Ectodermal cell (in vitro differentiated cells): ENCODE data around the gene PODN.

ENCODE experiments used
- H3K27ac ChIP-seq: 2 replicates; pipeline ENCODE4 v1.7.0; 2013; ENCODE audit warnings: mild to moderate bottlenecking, low read depth, low read length; ENCODE audit not compliant: insufficient read depth, poor library complexity, severe bottlenecking
- H3K27me3 ChIP-seq: 2 replicates; pipeline ENCODE4 v1.7.0; 2013; ENCODE audit warnings: mild to moderate bottlenecking, low read length; ENCODE audit not compliant: insufficient read depth, control insufficient read depth, poor library complexity, severe bottlenecking
- H3K36me3 ChIP-seq: one replicate; pipeline ENCODE4 v1.7.0; 2013; ENCODE audit warnings: low read length; ENCODE audit not compliant: control insufficient read depth, insufficient read depth
- H3K4me1 ChIP-seq: one replicate; pipeline ENCODE4 v1.7.0; 2013; ENCODE audit warnings: low read length; ENCODE audit not compliant: control insufficient read depth, insufficient read depth
- H3K4me3 ChIP-seq: 2 replicates; pipeline ENCODE4 v1.7.0; 2013; ENCODE audit warnings: low read depth, low read length, control low read depth; ENCODE audit not compliant: insufficient read depth
- H3K9me3 ChIP-seq: 2 replicates; pipeline ENCODE4 v1.7.0; 2013; ENCODE audit warnings: mild to moderate bottlenecking, low read length, moderate library complexity; ENCODE audit not compliant: control insufficient read depth
- WGBS, 2 experiments: methylation state at CpG; one replicate each; pipeline ENCODE4 v1.1.7; 2013; ENCODE audit warnings: missing lambda C conversion rate in 2 of 2; 5-methylcytosine and 5-hydroxymethylcytosine counted together

Gene PODN

GRCh38 chr1:53125122-53125521, 63.1 kb downstream of the PODN start:
- Histone ChIP-seq H3K27ac (no peak overlapping the region), H3K36me3 (no peaks in the 10 kb centered on the region), H3K9me3 (no peaks in the 10 kb centered on the region), H3K4me3 (no peak overlapping the region), H3K4me1 (peaks cover 20% of the 10 kb centered on the region), H3K27me3 (no peaks in the 10 kb centered on the region)
- WGBS, 2 experiments = 84 to 91% methylated on average over 6 of the region's 6 CpGs

DNA sequence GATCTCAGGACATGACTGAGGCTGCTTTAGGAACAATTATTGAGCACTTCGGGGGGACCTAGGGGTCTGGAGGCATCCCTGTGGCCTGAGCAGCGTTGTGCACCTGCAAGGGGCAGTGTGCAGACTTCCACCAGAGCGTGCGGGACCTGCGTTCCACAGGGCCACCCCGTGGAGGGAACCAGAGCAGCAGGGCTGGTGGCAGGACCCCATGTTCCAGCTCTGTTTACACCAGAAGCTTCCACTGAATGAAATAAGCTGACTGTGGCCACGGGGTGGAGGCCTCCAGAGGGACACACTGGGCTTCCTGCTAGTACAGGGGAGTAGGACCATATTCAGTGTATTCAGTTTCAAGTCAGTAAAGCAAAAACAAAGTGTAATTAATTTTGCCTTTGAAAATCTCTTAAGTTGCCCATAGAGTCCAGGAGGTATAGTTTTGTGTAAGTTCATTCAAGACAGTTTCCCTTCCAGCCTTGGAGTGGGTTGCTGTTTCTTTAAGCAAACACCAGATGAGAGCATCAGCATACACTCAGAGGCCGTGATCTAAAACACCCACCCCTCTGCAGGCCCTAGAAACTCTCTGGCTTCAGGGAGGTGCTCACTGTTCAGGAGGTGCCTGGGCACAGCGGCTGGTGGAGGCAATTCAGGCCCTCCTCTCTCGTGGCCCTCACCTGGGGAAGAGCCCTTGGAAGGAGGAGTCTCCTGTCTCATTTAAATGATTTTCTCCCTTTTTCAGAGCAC, 63.8 kb downstream of the PODN start:
- H3K4me3 ChIP-seq = no peak overlapping the region
- H3K36me3 ChIP-seq = no peaks in the 10 kb centered on the region
- H3K9me3 ChIP-seq = no peaks in the 10 kb centered on the region
- no peaks in the 10 kb centered on the region for H3K27me3 ChIP-seq
- peaks cover 17% of the 10 kb centered on the region for H3K4me1 ChIP-seq
- H3K27ac ChIP-seq = no peak overlapping the region
- WGBS, 2 experiments = 75% methylated on average over 10 of the region's 10 CpGs

DNA sequence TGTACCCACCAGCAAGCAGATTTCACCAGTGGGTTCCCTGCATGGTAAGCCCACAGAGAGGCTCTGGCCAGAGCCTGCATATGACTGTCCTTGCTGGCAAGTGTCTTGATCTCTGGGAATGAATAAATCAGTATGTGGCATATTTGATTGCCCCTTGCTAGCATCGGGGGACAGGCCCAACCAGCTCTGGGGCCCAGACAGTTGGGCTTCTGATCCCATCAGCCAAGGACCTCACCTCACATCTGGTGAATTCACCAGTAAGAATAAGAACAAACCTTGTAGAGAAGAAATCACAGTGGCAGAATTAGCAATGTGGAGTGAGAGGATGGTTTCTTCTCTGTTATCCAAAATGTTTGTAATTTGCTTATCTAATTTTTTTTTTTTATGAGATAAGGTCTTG, 64.5 kb downstream of the PODN start:
- Histone ChIP-seq H3K9me3 (no peaks in the 10 kb centered on the region), H3K4me1 (peaks cover 15% of the 10 kb centered on the region), H3K27me3 (no peaks in the 10 kb centered on the region), H3K36me3 (no peaks in the 10 kb centered on the region), H3K27ac (no peak overlapping the region), H3K4me3 (no peak overlapping the region)
- 81 to 100% methylated on average over 1 of the region's 1 CpG for WGBS, 2 experiments

GRCh38 chr1:53127546-53127945, 65.5 kb downstream of the PODN start:
- Histone ChIP-seq H3K4me3 (no peak overlapping the region), H3K36me3 (no peaks in the 10 kb centered on the region), H3K27ac (no peak overlapping the region), H3K9me3 (no peaks in the 10 kb centered on the region), H3K4me1 (peaks cover 9% of the 10 kb centered on the region), H3K27me3 (no peaks in the 10 kb centered on the region)
- 94% methylated on average over 5 of the region's 5 CpGs for WGBS, 2 experiments

- Histone ChIP-seq H3K9me3 (no peaks in the 10 kb centered on the region), H3K4me1 (peaks cover 9% of the 10 kb centered on the region), H3K27me3 (no peaks in the 10 kb centered on the region), H3K4me3 (no peak overlapping the region), H3K27ac (no peak overlapping the region), H3K36me3 (no peaks in the 10 kb centered on the region)
- WGBS, 2 experiments = 95% methylated on average over 4 of the region's 4 CpGs
Observed at GRCh38 chr1:53128401-53128800, 66.4 kb downstream of the PODN start.

DNA sequence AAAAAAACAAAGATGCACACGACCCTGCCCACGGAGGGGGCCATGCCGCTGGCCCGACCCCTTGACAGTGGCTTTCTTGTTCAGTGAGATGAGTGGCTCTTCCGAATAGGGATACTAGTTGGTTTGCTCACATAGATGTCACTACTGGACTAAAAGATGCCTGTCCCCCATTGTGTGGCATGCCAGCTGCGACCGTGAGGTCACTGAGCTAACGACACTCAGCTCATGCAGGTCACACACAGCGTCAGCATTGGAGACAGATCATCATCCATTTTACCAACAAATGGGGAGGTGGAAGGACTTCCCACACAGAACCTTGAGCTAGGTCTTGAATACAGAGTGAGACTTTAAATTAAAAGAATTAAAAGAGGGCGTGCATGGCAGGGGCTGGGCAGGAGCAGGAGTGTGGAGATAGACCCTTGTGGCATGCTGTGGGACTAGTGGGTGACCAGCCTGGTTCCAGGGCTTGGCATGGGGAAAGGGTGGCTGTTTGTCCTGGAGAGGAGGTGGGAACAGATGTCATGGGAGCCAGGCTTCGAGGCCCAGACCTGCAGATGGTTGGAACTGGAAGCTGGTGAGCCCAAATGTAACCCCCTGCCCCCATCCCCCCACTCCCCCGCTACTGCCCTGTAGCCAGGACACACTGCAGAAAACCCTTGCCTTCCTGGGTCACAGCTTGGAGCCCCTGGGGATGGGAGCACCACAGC, 68.0 kb downstream of the PODN start:
- H3K9me3 ChIP-seq = no peaks in the 10 kb centered on the region
- H3K4me1 ChIP-seq = peaks cover 9% of the 10 kb centered on the region
- no peaks in the 10 kb centered on the region for H3K36me3 ChIP-seq
- H3K27ac ChIP-seq = peak overlapping the region; percentile 48
- WGBS, 2 experiments = 70 to 76% methylated on average over 12 of the region's 12 CpGs
- no peak overlapping the region for H3K4me3 ChIP-seq
- H3K27me3 ChIP-seq = no peaks in the 10 kb centered on the region

GRCh38 chr1:53130598-53130877, 68.5 kb downstream of the PODN start:
- Histone ChIP-seq H3K27me3 (no peaks in the 10 kb centered on the region), H3K36me3 (no peaks in the 10 kb centered on the region), H3K4me3 (no peak overlapping the region), H3K27ac (no peak overlapping the region), H3K9me3 (no peaks in the 10 kb centered on the region), H3K4me1 (peaks cover 9% of the 10 kb centered on the region)
- 69 to 77% methylated on average over 1 of the region's 1 CpG for whole genome bisulfite sequencing, 2 experiments

DNA sequence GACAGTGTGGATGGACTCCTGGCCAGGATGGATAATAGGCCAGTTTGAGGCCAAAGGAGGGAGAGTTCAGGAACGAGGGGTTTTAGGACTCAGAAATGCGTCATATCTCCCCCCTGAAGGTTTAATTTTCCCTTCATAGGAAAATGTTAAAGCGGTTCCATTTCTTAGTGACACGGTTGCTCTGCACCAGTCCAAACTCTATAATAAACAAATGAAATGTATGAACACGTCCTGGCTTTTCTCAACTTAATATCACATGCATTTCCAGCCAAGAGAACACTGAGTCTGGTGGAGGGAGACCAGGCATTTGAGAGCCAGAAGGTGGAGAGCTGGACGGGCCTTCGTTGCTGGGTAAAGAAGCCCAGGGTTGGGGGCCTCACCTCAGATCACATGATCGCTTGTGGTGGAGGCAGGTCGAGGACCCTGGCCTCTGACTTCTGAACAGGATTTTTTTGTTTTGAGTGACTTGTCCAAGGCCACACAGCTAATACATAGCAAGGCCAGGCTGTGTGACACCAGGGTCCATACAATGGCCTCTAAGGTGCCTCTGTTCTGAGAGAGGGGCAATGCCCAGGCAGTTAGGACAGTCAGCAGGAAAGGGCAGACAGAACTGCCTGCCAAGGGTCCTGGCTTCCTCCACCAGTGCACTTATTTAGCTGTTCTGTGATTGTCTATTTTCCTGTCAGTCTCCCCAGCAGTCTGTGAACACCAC, 69.0 kb downstream of the PODN start:
- Histone ChIP-seq H3K9me3 (no peaks in the 10 kb centered on the region), H3K4me3 (no peak overlapping the region), H3K27me3 (no peaks in the 10 kb centered on the region), H3K36me3 (no peaks in the 10 kb centered on the region), H3K27ac (no peak overlapping the region), H3K4me1 (peaks cover 9% of the 10 kb centered on the region)
- WGBS, 2 experiments = 94% methylated on average over 9 of the region's 9 CpGs

- Histone ChIP-seq H3K4me1 (peaks cover 9% of the 10 kb centered on the region), H3K27ac (no peak overlapping the region), H3K9me3 (no peaks in the 10 kb centered on the region), H3K4me3 (no peak overlapping the region), H3K27me3 (no peaks in the 10 kb centered on the region), H3K36me3 (no peaks in the 10 kb centered on the region)
- 92 to 96% methylated on average over 2 of the region's 2 CpGs for WGBS, 2 experiments
Observed at GRCh38 chr1:53131590-53131938, 69.6 kb downstream of the PODN start.

DNA sequence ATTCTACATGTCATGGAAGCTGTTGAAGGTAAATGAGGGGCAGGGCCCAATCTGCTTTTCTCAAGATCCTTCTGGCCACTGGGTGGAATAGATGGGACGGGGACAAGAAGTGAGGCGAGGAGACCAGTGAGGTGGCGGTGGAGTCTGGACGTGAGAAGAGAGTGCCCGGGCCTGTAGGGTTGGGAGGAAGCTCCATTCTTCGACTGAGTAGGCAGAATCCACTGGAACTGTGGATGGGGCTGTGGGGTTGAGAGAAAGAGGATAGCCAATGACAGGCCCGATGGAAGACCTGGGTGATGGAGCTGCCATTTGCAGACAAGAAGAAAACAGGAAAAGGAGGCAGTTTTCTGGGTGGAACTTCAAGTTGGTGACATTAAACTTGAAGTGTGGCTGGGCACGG, 70.2 kb downstream of the PODN start:
- H3K27ac ChIP-seq = no peak overlapping the region
- no peak overlapping the region for H3K4me3 ChIP-seq
- H3K27me3 ChIP-seq = no peaks in the 10 kb centered on the region
- H3K9me3 ChIP-seq = peaks cover under 1% of the 10 kb centered on the region
- no peaks in the 10 kb centered on the region for H3K36me3 ChIP-seq
- 88 to 89% methylated on average over 8 of the region's 8 CpGs for WGBS, 2 experiments
- H3K4me1 ChIP-seq = peaks cover 9% of the 10 kb centered on the region
